ENCODE results near the gene TGM5. TPM values are rescaled to one million over a fixed set of nuclear protein-coding genes. Genes with fewer than 3 reads are reported as not detected.

The TGM5 gene
- total RNA-seq (2014; rRNA removed; shearing (Covaris generic)): not detected in 2 replicates
- polyA plus RNA-seq (2016; fragmentation: Nextera tagmentation; extraction: Ambion mirVana): not detected in 2 replicates
- long read RNA-seq: 0 reads

GRCh38 chr15:43266834-43267233, at the start of gene TGM5:
TSS of gene TGM5 (minus strand) at chr15:43266928. CDS start at chr15:43266849, 79 bp downstream.
- H3K27me3 Mint-ChIP-seq (ENCODE audit: insufficient read depth, low read depth, poor library complexity): peaks cover 5% of the 10 kb centered on the region

More at GRCh38 chr15:43266834-43267233, at the start of gene TGM5:
- TF ChIP-seq NANOG (IDR thresholded peaks at IDR 0.05; ENCODE audit: borderline replicate concordance) (no peak), EZH2 (IDR thresholded peaks at IDR 0.05; ENCODE audit: low read depth, unreplicated experiment) (no peak), STAT1 (IDR thresholded peaks at IDR 0.05; ENCODE audit: unreplicated experiment) (no peak), POLR2AphosphoS5 (IDR thresholded peaks at IDR 0.05; ENCODE audit: low read depth) (no peak), ETS1 (IDR thresholded peaks at IDR 0.05) (no peak), ZNF331 (CRISPR knock-in tag; IDR thresholded peaks at IDR 0.05; ENCODE audit: low read depth) (no peak), ZNF114 (CRISPR knock-in tag; IDR thresholded peaks at IDR 0.05) (no peak), EZH2phosphoT487 (IDR thresholded peaks at IDR 0.05; ENCODE audit: unreplicated experiment) (no peak), JUNB (IDR thresholded peaks at IDR 0.05; ENCODE audit: unreplicated experiment) (no peak), CREB1 (CRISPR knock-in tag; IDR thresholded peaks at IDR 0.05; ENCODE audit: low read depth) (no peak), REST (IDR thresholded peaks at IDR 0.05; ENCODE audit: unreplicated experiment) (no peak)
- TF ChIP-seq, protein P1, sequence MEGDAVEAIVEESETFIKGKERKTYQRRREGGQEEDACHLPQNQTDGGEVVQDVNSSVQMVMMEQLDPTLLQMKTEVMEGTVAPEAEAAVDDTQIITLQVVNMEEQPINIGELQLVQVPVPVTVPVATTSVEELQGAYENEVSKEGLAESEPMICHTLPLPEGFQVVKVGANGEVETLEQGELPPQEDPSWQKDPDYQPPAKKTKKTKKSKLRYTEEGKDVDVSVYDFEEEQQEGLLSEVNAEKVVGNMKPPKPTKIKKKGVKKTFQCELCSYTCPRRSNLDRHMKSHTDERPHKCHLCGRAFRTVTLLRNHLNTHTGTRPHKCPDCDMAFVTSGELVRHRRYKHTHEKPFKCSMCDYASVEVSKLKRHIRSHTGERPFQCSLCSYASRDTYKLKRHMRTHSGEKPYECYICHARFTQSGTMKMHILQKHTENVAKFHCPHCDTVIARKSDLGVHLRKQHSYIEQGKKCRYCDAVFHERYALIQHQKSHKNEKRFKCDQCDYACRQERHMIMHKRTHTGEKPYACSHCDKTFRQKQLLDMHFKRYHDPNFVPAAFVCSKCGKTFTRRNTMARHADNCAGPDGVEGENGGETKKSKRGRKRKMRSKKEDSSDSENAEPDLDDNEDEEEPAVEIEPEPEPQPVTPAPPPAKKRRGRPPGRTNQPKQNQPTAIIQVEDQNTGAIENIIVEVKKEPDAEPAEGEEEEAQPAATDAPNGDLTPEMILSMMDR (conservative IDR thresholded peaks at IDR 0.05; ENCODE audit: low read depth in 2 of 2): no peak
- TF ChIP-seq, protein P2, sequence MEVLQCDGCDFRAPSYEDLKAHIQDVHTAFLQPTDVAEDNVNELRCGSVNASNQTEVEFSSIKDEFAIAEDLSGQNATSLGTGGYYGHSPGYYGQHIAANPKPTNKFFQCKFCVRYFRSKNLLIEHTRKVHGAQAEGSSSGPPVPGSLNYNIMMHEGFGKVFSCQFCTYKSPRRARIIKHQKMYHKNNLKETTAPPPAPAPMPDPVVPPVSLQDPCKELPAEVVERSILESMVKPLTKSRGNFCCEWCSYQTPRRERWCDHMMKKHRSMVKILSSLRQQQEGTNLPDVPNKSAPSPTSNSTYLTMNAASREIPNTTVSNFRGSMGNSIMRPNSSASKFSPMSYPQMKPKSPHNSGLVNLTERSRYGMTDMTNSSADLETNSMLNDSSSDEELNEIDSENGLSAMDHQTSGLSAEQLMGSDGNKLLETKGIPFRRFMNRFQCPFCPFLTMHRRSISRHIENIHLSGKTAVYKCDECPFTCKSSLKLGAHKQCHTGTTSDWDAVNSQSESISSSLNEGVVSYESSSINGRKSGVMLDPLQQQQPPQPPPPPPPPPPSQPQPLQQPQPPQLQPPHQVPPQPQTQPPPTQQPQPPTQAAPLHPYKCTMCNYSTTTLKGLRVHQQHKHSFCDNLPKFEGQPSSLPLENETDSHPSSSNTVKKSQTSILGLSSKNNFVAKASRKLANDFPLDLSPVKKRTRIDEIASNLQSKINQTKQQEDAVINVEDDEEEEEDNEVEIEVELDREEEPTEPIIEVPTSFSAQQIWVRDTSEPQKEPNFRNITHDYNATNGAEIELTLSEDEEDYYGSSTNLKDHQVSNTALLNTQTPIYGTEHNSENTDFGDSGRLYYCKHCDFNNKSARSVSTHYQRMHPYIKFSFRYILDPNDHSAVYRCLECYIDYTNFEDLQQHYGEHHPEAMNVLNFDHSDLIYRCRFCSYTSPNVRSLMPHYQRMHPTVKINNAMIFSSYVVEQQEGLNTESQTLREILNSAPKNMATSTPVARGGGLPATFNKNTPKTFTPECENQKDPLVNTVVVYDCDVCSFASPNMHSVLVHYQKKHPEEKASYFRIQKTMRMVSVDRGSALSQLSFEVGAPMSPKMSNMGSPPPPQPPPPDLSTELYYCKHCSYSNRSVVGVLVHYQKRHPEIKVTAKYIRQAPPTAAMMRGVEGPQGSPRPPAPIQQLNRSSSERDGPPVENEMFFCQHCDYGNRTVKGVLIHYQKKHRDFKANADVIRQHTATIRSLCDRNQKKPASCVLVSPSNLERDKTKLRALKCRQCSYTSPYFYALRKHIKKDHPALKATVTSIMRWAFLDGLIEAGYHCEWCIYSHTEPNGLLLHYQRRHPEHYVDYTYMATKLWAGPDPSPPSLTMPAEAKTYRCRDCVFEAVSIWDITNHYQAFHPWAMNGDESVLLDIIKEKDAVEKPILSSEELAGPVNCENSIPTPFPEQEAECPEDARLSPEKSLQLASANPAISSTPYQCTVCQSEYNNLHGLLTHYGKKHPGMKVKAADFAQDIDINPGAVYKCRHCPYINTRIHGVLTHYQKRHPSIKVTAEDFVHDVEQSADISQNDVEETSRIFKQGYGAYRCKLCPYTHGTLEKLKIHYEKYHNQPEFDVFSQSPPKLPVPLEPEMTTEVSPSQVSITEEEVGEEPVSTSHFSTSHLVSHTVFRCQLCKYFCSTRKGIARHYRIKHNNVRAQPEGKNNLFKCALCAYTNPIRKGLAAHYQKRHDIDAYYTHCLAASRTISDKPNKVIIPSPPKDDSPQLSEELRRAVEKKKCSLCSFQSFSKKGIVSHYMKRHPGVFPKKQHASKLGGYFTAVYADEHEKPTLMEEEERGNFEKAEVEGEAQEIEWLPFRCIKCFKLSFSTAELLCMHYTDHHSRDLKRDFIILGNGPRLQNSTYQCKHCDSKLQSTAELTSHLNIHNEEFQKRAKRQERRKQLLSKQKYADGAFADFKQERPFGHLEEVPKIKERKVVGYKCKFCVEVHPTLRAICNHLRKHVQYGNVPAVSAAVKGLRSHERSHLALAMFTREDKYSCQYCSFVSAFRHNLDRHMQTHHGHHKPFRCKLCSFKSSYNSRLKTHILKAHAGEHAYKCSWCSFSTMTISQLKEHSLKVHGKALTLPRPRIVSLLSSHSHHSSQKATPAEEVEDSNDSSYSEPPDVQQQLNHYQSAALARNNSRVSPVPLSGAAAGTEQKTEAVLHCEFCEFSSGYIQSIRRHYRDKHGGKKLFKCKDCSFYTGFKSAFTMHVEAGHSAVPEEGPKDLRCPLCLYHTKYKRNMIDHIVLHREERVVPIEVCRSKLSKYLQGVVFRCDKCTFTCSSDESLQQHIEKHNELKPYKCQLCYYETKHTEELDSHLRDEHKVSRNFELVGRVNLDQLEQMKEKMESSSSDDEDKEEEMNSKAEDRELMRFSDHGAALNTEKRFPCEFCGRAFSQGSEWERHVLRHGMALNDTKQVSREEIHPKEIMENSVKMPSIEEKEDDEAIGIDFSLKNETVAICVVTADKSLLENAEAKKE (CRISPR knock-in tag; IDR thresholded peaks at IDR 0.05): no peak
- no peaks in the 10 kb centered on the region for H3F3A ChIP-seq (replicated peaks; ENCODE audit: low read depth)
- H3K9me3 Mint-ChIP-seq: no peaks in the 10 kb centered on the region
- ATAC-seq (no peak), DNase-seq (ENCODE audit: low spot score) (no peak)
- no peaks in the 10 kb centered on the region for H3K4me1 Mint-ChIP-seq
- peaks cover 3% of the 10 kb centered on the region; the same call in 1 of the 2 replicates for H3K9me2 ChIP-seq (ENCODE audit: insufficient read depth)
- H3K36me3 ChIP-seq (ENCODE audit: insufficient read depth): no peaks in the 10 kb centered on the region
- no peaks in the 10 kb centered on the region for H3K36me3 Mint-ChIP-seq (ENCODE audit: low read depth)
- H4K20me1 ChIP-seq (replicated peaks; ENCODE audit: insufficient read depth): no peaks in the 10 kb centered on the region
- H3K79me2 ChIP-seq (replicated peaks; ENCODE audit: insufficient read depth): no peaks in the 10 kb centered on the region
- H3K27ac ChIP-seq (ENCODE audit: low read depth): no peak within 1 kb of the TSS
- no peak within 1 kb of the TSS for H3K4me2 ChIP-seq
- no peaks in the 10 kb centered on the region for H3K27me3 ChIP-seq (ENCODE audit: insufficient read depth)
- H3K4me1 ChIP-seq (ENCODE audit: insufficient read depth): no peaks in the 10 kb centered on the region
- H3K4me3 Mint-ChIP-seq: no peak within 1 kb of the TSS
- H2AFZ ChIP-seq: peak within 1 kb of the TSS; percentile 63
- H3K4me3 ChIP-seq: no peak within 1 kb of the TSS
- H3K27ac Mint-ChIP-seq: no peak within 1 kb of the TSS
